ENCODE results near the gene RENBP. TPM values are rescaled to one million over a fixed set of nuclear protein-coding genes. Genes with fewer than 3 reads are reported as not detected.

The RENBP gene
- total and polyA plus RNA-seq, 9 of the 15 experiments (the other 6 are each of a cell fraction or from before 2014, with no cell fraction given), result 0.07 to 14.8 (median 10.6) TPM; not detected in 1

DNA sequence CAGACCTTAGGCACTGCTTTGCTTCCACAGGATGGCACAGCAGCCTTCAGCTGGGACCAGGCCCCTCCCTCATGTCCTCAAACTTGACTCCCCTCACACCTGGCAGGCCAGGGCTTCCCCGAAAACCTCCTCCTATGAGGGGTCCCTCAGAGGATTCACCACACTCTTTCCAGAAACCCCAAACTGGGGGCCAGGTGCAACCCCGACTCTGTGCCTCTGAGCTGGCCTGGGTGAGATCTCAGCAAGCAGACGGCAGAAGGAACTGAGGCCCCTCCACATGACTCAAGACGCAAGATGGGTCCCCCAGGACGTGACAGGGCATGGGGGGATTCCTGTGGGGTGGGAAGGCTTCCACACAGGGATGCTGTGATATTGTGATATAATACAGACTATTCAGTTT lies 21.0 kb upstream of the RENBP start:
- Histone ChIP-seq H3K27ac (ENCODE audit: extremely low read depth, low read depth, low read length) (no peak overlapping the region; the same call in 2 of the 3 replicates), H2AFZ (ENCODE audit: low read depth, low read length) (no peak overlapping the region), H4K20me1 (replicated peaks; ENCODE audit: control insufficient read depth, insufficient read depth, low read length) (peaks cover 53% of the 10 kb centered on the region), H3K36me3 (ENCODE audit: control insufficient read depth, insufficient read depth, low read length) (peaks cover 92% of the 10 kb centered on the region; the same call in 2 of the 3 replicates), H3K4me2 (ENCODE audit: insufficient read depth, low read length) (no peak overlapping the region), H3K4me1 (replicated peaks in 1 of 2; ENCODE audit: control insufficient read depth in 2 of 2, insufficient read depth in 2 of 2, low read length in 2 of 2) (peaks cover 27 to 45% of the 10 kb centered on the region in 2 experiments), H3K9me3 (replicated peaks; ENCODE audit: control insufficient read depth, insufficient read depth, low read depth, low read length) (no peaks in the 10 kb centered on the region), H3K79me2 (ENCODE audit: control insufficient read depth, insufficient read depth, low read length) (peaks cover 82% of the 10 kb centered on the region), H3K9ac (ENCODE audit: insufficient read depth in 1 of 2, low read depth in 2 of 2, low read length in 2 of 2) (peak overlapping the region in 1 of 2 experiments; percentile 50; a peak in 2 of 4 replicates), H3K27me3 (ENCODE audit: control insufficient read depth in 2 of 2, insufficient read depth in 2 of 2, low read length in 2 of 2) (no peaks in the 10 kb centered on the region), H3K4me3 (no peak overlapping the region), H3K9me1 (ENCODE audit: control insufficient read depth, insufficient read depth, low read length) (peaks cover 5% of the 10 kb centered on the region)
- ChIA-PET POLR2A (interaction anchor here (1.0 kb wide), 1 partner anchor 36 kb away, joined by 4 read pairs; no protein-coding TSS in a partner anchor), CTCF (ENCODE audit: low intra/inter-chr PET ratio) (no interaction called here)
- no peak for DNase-seq (ENCODE audit: extremely low read depth in 1 of 4, low spot score in 3 of 4)
- no TSS peak for BruUV-seq (replicated peaks)
- in situ Hi-C loops (cut with MboI) (no loop called here), intact Hi-C loops (cut with micrococcal nuclease) (no loop called here)
- ATAC-seq, result no peak
- no peak for FAIRE-seq
- no CpG with 5 or more reads among the region's 5 CpGs for WGBS (ENCODE audit: insufficient coverage, low coverage, missing lambda C conversion rate)
- TF ChIP-seq, protein P1, sequence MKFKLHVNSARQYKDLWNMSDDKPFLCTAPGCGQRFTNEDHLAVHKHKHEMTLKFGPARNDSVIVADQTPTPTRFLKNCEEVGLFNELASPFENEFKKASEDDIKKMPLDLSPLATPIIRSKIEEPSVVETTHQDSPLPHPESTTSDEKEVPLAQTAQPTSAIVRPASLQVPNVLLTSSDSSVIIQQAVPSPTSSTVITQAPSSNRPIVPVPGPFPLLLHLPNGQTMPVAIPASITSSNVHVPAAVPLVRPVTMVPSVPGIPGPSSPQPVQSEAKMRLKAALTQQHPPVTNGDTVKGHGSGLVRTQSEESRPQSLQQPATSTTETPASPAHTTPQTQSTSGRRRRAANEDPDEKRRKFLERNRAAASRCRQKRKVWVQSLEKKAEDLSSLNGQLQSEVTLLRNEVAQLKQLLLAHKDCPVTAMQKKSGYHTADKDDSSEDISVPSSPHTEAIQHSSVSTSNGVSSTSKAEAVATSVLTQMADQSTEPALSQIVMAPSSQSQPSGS (CRISPR knock-in tag; IDR thresholded peaks at IDR 0.05), result no peak
- 0 out of 2 replicates have a peak, but pooled peaks have one; percentile 10 for TF ChIP-seq POLR2G (IDR thresholded peaks at IDR 0.05; ENCODE audit: low read depth, low read length)
- no peak for TF ChIP-seq FOXJ2 (tag; IDR thresholded peaks at IDR 0.05)
- TF ChIP-seq MCM3 (IDR thresholded peaks at IDR 0.05), result no peak
- TF ChIP-seq FOXP1 (CRISPR knock-in tag; IDR thresholded peaks at IDR 0.05), result no peak
- TF ChIP-seq, protein P2, sequence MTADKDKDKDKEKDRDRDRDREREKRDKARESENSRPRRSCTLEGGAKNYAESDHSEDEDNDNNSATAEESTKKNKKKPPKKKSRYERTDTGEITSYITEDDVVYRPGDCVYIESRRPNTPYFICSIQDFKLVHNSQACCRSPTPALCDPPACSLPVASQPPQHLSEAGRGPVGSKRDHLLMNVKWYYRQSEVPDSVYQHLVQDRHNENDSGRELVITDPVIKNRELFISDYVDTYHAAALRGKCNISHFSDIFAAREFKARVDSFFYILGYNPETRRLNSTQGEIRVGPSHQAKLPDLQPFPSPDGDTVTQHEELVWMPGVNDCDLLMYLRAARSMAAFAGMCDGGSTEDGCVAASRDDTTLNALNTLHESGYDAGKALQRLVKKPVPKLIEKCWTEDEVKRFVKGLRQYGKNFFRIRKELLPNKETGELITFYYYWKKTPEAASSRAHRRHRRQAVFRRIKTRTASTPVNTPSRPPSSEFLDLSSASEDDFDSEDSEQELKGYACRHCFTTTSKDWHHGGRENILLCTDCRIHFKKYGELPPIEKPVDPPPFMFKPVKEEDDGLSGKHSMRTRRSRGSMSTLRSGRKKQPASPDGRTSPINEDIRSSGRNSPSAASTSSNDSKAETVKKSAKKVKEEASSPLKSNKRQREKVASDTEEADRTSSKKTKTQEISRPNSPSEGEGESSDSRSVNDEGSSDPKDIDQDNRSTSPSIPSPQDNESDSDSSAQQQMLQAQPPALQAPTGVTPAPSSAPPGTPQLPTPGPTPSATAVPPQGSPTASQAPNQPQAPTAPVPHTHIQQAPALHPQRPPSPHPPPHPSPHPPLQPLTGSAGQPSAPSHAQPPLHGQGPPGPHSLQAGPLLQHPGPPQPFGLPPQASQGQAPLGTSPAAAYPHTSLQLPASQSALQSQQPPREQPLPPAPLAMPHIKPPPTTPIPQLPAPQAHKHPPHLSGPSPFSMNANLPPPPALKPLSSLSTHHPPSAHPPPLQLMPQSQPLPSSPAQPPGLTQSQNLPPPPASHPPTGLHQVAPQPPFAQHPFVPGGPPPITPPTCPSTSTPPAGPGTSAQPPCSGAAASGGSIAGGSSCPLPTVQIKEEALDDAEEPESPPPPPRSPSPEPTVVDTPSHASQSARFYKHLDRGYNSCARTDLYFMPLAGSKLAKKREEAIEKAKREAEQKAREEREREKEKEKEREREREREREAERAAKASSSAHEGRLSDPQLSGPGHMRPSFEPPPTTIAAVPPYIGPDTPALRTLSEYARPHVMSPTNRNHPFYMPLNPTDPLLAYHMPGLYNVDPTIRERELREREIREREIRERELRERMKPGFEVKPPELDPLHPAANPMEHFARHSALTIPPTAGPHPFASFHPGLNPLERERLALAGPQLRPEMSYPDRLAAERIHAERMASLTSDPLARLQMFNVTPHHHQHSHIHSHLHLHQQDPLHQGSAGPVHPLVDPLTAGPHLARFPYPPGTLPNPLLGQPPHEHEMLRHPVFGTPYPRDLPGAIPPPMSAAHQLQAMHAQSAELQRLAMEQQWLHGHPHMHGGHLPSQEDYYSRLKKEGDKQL (CRISPR knock-in tag; IDR thresholded peaks at IDR 0.05; ENCODE audit: borderline replicate concordance), result no peak
- TF ChIP-seq LARP7 (IDR thresholded peaks at IDR 0.05), result no peak
- TF ChIP-seq, protein P3, sequence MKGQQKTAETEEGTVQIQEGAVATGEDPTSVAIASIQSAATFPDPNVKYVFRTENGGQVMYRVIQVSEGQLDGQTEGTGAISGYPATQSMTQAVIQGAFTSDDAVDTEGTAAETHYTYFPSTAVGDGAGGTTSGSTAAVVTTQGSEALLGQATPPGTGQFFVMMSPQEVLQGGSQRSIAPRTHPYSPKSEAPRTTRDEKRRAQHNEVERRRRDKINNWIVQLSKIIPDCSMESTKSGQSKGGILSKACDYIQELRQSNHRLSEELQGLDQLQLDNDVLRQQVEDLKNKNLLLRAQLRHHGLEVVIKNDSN (CRISPR knock-in tag; IDR thresholded peaks at IDR 0.05), result no peak
